Measurements from ENCODE around the gene TYSND1.

The TYSND1 gene

GRCh38 chr10:70188768-70189167 lies 42.3 kb upstream of the TYSND1 start:
- H3K27ac ChIP-seq (replicated peaks; ENCODE audit: low read length): no peak overlapping the region
- no peak overlapping the region for H2AFZ ChIP-seq (ENCODE audit: low read length)
- no peak overlapping the region for H2BK12ac ChIP-seq (ENCODE audit: low read length)
- H3K36me3 ChIP-seq (replicated peaks in 1 of 2; ENCODE audit: control insufficient read depth in 2 of 2, insufficient read depth in 2 of 2, low read length in 2 of 2): no peaks in the 10 kb centered on the region
- no peak overlapping the region for H4K91ac ChIP-seq (ENCODE audit: low read depth, low read length, poor library complexity)
- no CpG with 5 or more reads among the region's 1 CpG for WGBS, 2 donors (ENCODE audit: extremely low coverage in 2 of 2, insufficient read length in 2 of 2, insufficient replicate concordance in 1 of 2)
- no peak overlapping the region for H3K4ac ChIP-seq (ENCODE audit: low read length)
- DNase-seq (ENCODE audit: low spot score): no peak
- H3K18ac ChIP-seq (ENCODE audit: low read length): no peak overlapping the region
- no peak overlapping the region for H2BK5ac ChIP-seq (ENCODE audit: low read length)
- H3K4me1 ChIP-seq (ENCODE audit: control insufficient read depth in 2 of 2, insufficient read depth in 1 of 2, low read depth in 1 of 2, low read length in 2 of 2): peaks cover 0 to 2% of the 10 kb centered on the region in 2 donors
- H3K14ac ChIP-seq (ENCODE audit: low read length): no peak overlapping the region
- H4K8ac ChIP-seq (ENCODE audit: low read depth, low read length): no peak overlapping the region
- H2BK15ac ChIP-seq (ENCODE audit: low read length): no peak overlapping the region
- H3K23ac ChIP-seq (ENCODE audit: low read depth, low read length, poor library complexity): no peak overlapping the region
- H2BK120ac ChIP-seq (ENCODE audit: low read depth, low read length): no peak overlapping the region
- no peak overlapping the region for H3K4me3 ChIP-seq (ENCODE audit: low read length in 2 of 2)
- no peak overlapping the region for H3K4me2 ChIP-seq (ENCODE audit: insufficient read depth, low read length, poor library complexity, severe bottlenecking)
- H3K27me3 ChIP-seq (ENCODE audit: control insufficient read depth in 3 of 3, insufficient read depth in 3 of 3, low read depth in 1 of 3, low read length in 3 of 3): no peaks in the 10 kb centered on the region
- H2AK5ac ChIP-seq (ENCODE audit: low read depth, low read length): no peak overlapping the region
- H3K9me3 ChIP-seq (replicated peaks in 1 of 2; ENCODE audit: control insufficient read depth in 2 of 2, insufficient read depth in 1 of 2, low read depth in 1 of 2, low read length in 2 of 2): no peaks in the 10 kb centered on the region
- no peak overlapping the region for H3K9ac ChIP-seq (ENCODE audit: low read depth, low read length, poor library complexity)
- no peaks in the 10 kb centered on the region for H3K79me1 ChIP-seq (ENCODE audit: low read depth, low read length)

GRCh38 chr10:70186571-70186970 lies 40.1 kb upstream of the TYSND1 start:
- Histone ChIP-seq H3K18ac (ENCODE audit: low read length) (no peak overlapping the region), H2BK12ac (ENCODE audit: low read length) (no peak overlapping the region), H3K27me3 (ENCODE audit: control insufficient read depth in 3 of 3, insufficient read depth in 3 of 3, low read depth in 1 of 3, low read length in 3 of 3) (no peaks in the 10 kb centered on the region), H3K4me3 (ENCODE audit: low read length in 2 of 2) (no peak overlapping the region), H2AK5ac (ENCODE audit: low read depth, low read length) (no peak overlapping the region), H3K4ac (ENCODE audit: low read length) (no peak overlapping the region), H4K91ac (ENCODE audit: low read depth, low read length, poor library complexity) (no peak overlapping the region), H3K27ac (replicated peaks; ENCODE audit: low read length) (no peak overlapping the region), H3K9me3 (replicated peaks in 1 of 2; ENCODE audit: control insufficient read depth in 2 of 2, insufficient read depth in 1 of 2, low read depth in 1 of 2, low read length in 2 of 2) (no peaks in the 10 kb centered on the region), H3K23ac (ENCODE audit: low read depth, low read length, poor library complexity) (no peak overlapping the region), H3K14ac (ENCODE audit: low read length) (no peak overlapping the region), H3K36me3 (replicated peaks in 1 of 2; ENCODE audit: control insufficient read depth in 2 of 2, insufficient read depth in 2 of 2, low read length in 2 of 2) (no peaks in the 10 kb centered on the region), H2BK15ac (ENCODE audit: low read length) (no peak overlapping the region), H3K79me1 (ENCODE audit: low read depth, low read length) (no peaks in the 10 kb centered on the region), H3K4me2 (ENCODE audit: insufficient read depth, low read length, poor library complexity, severe bottlenecking) (no peak overlapping the region), H3K4me1 (ENCODE audit: control insufficient read depth in 2 of 2, insufficient read depth in 1 of 2, low read depth in 1 of 2, low read length in 2 of 2) (peaks cover 0 to 1% of the 10 kb centered on the region in 2 donors), H2BK120ac (ENCODE audit: low read depth, low read length) (no peak overlapping the region), H3K9ac (ENCODE audit: low read depth, low read length, poor library complexity) (no peak overlapping the region), H4K8ac (ENCODE audit: low read depth, low read length) (no peak overlapping the region), H2BK5ac (ENCODE audit: low read length) (no peak overlapping the region), H2AFZ (ENCODE audit: low read length) (no peak overlapping the region)
- WGBS, 2 donors (ENCODE audit: extremely low coverage in 2 of 2, insufficient read length in 2 of 2, insufficient replicate concordance in 1 of 2): no CpG with 5 or more reads among the region's 3 CpGs
- no peak for DNase-seq (ENCODE audit: low spot score)

GRCh38 chr10:70186090-70186489 lies 39.6 kb upstream of the TYSND1 start:
- Histone ChIP-seq H2AK5ac (ENCODE audit: low read depth, low read length) (no peak overlapping the region), H4K91ac (ENCODE audit: low read depth, low read length, poor library complexity) (no peak overlapping the region), H3K23ac (ENCODE audit: low read depth, low read length, poor library complexity) (no peak overlapping the region), H4K8ac (ENCODE audit: low read depth, low read length) (no peak overlapping the region), H2BK15ac (ENCODE audit: low read length) (no peak overlapping the region), H3K14ac (ENCODE audit: low read length) (no peak overlapping the region), H2BK120ac (ENCODE audit: low read depth, low read length) (no peak overlapping the region), H2BK12ac (ENCODE audit: low read length) (no peak overlapping the region), H2BK5ac (ENCODE audit: low read length) (no peak overlapping the region), H3K4me1 (ENCODE audit: control insufficient read depth in 2 of 2, insufficient read depth in 1 of 2, low read depth in 1 of 2, low read length in 2 of 2) (no peaks in the 10 kb centered on the region), H3K36me3 (replicated peaks in 1 of 2; ENCODE audit: control insufficient read depth in 2 of 2, insufficient read depth in 2 of 2, low read length in 2 of 2) (no peaks in the 10 kb centered on the region), H3K4me2 (ENCODE audit: insufficient read depth, low read length, poor library complexity, severe bottlenecking) (no peak overlapping the region), H3K27ac (replicated peaks; ENCODE audit: low read length) (no peak overlapping the region), H2AFZ (ENCODE audit: low read length) (no peak overlapping the region), H3K4me3 (ENCODE audit: low read length in 2 of 2) (peak overlapping the region in 1 of 2 donors; percentile 14), H3K9ac (ENCODE audit: low read depth, low read length, poor library complexity) (no peak overlapping the region), H3K27me3 (ENCODE audit: control insufficient read depth in 3 of 3, insufficient read depth in 3 of 3, low read depth in 1 of 3, low read length in 3 of 3) (no peaks in the 10 kb centered on the region), H3K18ac (ENCODE audit: low read length) (no peak overlapping the region), H3K9me3 (replicated peaks in 1 of 2; ENCODE audit: control insufficient read depth in 2 of 2, insufficient read depth in 1 of 2, low read depth in 1 of 2, low read length in 2 of 2) (no peaks in the 10 kb centered on the region), H3K79me1 (ENCODE audit: low read depth, low read length) (no peaks in the 10 kb centered on the region), H3K4ac (ENCODE audit: low read length) (no peak overlapping the region)
- DNase-seq (ENCODE audit: low spot score): no peak
- no CpG with 5 or more reads among the region's 5 CpGs for WGBS, 2 donors (ENCODE audit: extremely low coverage in 2 of 2, insufficient read length in 2 of 2, insufficient replicate concordance in 1 of 2)

- H2BK12ac ChIP-seq (ENCODE audit: low read length): no peak overlapping the region
- no peak overlapping the region for H3K4ac ChIP-seq (ENCODE audit: low read length)
- no CpG with 5 or more reads among the region's 2 CpGs for WGBS, 2 donors (ENCODE audit: extremely low coverage in 2 of 2, insufficient read length in 2 of 2, insufficient replicate concordance in 1 of 2)
- H3K36me3 ChIP-seq (replicated peaks in 1 of 2; ENCODE audit: control insufficient read depth in 2 of 2, insufficient read depth in 2 of 2, low read length in 2 of 2): no peaks in the 10 kb centered on the region
- no peaks in the 10 kb centered on the region for H3K27me3 ChIP-seq (ENCODE audit: control insufficient read depth in 3 of 3, insufficient read depth in 3 of 3, low read depth in 1 of 3, low read length in 3 of 3)
- H3K4me3 ChIP-seq (ENCODE audit: low read length in 2 of 2): no peak overlapping the region
- H2AFZ ChIP-seq (ENCODE audit: low read length): no peak overlapping the region
- no peak overlapping the region for H2BK5ac ChIP-seq (ENCODE audit: low read length)
- no peaks in the 10 kb centered on the region for H3K4me1 ChIP-seq (ENCODE audit: control insufficient read depth in 2 of 2, insufficient read depth in 1 of 2, low read depth in 1 of 2, low read length in 2 of 2)
- H3K79me1 ChIP-seq (ENCODE audit: low read depth, low read length): no peaks in the 10 kb centered on the region
- H3K18ac ChIP-seq (ENCODE audit: low read length): peak overlapping the region; percentile 28
- no peak overlapping the region for H3K23ac ChIP-seq (ENCODE audit: low read depth, low read length, poor library complexity)
- no peak overlapping the region for H2BK15ac ChIP-seq (ENCODE audit: low read length)
- no peak overlapping the region for H3K9ac ChIP-seq (ENCODE audit: low read depth, low read length, poor library complexity)
- H3K27ac ChIP-seq (replicated peaks; ENCODE audit: low read length): no peak overlapping the region
- H3K14ac ChIP-seq (ENCODE audit: low read length): no peak overlapping the region
- H2BK120ac ChIP-seq (ENCODE audit: low read depth, low read length): no peak overlapping the region
- no peak overlapping the region for H4K91ac ChIP-seq (ENCODE audit: low read depth, low read length, poor library complexity)
- H3K9me3 ChIP-seq (replicated peaks in 1 of 2; ENCODE audit: control insufficient read depth in 2 of 2, insufficient read depth in 1 of 2, low read depth in 1 of 2, low read length in 2 of 2): peaks cover 2 to 7% of the 10 kb centered on the region in 2 donors
- no peak overlapping the region for H2AK5ac ChIP-seq (ENCODE audit: low read depth, low read length)
- no peak overlapping the region for H4K8ac ChIP-seq (ENCODE audit: low read depth, low read length)
- no peak for DNase-seq (ENCODE audit: low spot score)
- H3K4me2 ChIP-seq (ENCODE audit: insufficient read depth, low read length, poor library complexity, severe bottlenecking): no peak overlapping the region
Measured at GRCh38 chr10:70183304-70183703, 36.8 kb upstream of the TYSND1 start.

All from neuronal stem cell (in vitro differentiated cells).